ENCODE results near the gene LRRC3B. TPM values are rescaled to one million over a fixed set of nuclear protein-coding genes. Genes with fewer than 3 reads are reported as not detected.
A peak's percentile ranks its signal among the peaks of the same experiment; 100 is the strongest.

Gene LRRC3B
- total RNA-seq, 1 donor from 2014 or later: 39.9 TPM

DNA sequence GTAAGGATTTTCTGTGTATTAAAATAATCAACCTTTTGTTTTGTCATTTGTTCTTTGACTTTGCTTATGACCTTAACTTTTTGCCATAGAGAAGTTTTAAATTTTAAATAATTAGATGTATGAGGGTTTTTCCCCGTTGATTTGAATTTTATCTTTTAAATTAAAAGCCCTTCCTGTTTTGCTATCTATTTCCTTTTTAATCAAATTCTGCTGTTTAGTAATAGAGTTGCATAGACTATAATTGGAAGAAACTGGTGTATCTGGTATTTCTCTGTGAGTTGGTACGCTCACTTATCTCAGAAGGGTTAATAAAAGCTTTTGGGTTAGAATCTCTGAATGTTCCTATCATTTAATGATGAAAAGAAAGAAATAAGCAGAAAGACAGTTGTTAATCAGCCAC lies 82.2 kb downstream of the LRRC3B start:
- DNase-seq (ENCODE audit: low spot score in 2 of 2) (no peak), FAIRE-seq (no peak)

DNA sequence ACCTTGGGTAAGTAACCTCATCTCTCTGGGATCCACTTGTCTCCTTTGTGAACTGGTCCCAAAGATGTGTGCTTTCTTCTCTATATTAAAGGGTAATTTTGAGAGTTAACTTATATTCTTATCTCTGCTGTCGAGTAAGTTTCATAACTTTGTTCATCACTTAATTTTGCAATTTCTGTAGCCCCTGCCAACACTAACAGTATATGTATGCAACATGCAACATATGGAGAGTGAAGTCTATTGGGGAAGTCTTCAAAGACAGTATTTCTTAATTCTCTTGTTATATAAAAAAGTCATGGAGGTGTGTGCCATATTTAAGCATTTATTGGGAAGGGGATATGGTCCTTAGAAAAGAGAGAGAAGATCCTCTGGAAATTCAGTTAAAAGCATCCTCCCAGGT lies 85.9 kb downstream of the LRRC3B start:
- FAIRE-seq (no peak), DNase-seq (ENCODE audit: low spot score in 2 of 2) (no peak)

DNA sequence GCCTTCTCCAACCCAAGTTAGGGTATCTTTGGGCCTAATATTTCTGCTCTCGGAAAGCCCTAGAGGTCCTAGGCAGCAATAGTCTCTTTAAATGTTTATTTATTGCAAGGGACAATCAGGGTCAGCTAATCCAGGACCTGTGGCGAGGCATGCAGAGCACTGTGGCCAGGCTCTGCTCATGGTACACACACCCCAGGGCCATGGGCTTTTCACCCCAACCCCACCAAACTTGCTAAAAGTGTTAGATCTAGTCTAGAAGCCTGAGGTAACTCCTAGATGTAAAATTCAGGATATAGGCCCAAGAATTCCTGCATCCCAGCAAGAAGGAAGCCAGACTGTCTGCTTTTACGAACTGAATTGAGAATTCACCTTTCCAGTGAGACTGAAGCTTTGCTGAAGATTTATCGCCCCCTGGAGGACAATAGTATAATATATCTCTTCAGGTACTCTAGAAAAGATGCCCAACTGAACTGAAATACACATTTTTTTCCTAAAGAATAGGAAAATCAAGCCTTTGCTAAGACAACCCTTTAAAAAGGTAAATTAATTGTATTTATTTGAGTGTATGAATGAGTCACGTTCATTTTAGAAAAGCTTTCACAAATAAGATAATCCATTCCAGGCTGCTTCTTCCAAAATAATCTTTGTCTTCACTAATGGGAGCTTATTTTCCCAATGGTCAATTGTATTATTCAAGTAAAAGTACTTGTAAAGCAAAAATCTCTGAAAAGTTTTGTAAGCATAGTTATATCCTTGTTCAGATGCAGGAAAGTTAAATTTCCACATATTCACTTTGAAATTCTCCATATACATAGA lies 89.8 kb downstream of the LRRC3B start:
- peak in 1 of 2 donors; percentile 33 for DNase-seq (ENCODE audit: low spot score in 2 of 2)

DNA sequence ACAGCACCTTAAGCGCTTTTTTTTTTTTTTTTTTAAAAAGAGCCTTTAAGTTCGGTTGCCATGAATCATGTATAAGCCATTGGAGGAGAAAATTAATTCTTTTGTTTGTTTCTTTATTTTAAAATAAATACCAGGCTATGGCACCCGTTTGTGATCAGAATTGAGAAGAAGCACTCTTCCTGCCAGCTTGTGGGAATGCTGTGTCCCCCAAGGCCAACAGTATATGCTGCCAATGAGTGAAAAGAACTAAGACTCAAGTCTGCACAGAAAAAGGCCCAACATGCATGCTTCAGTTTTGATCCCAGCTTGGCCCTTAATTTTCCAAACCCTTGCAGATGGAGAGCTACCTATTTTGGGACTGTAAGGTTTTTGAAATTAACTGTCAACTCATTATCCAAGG lies 90.5 kb downstream of the LRRC3B start:
- DNase-seq (ENCODE audit: low spot score in 2 of 2) (no peak), FAIRE-seq (no peak)

More for the DNA sequence above, 89.8 kb downstream of the LRRC3B start:
- no peak for FAIRE-seq

DNA sequence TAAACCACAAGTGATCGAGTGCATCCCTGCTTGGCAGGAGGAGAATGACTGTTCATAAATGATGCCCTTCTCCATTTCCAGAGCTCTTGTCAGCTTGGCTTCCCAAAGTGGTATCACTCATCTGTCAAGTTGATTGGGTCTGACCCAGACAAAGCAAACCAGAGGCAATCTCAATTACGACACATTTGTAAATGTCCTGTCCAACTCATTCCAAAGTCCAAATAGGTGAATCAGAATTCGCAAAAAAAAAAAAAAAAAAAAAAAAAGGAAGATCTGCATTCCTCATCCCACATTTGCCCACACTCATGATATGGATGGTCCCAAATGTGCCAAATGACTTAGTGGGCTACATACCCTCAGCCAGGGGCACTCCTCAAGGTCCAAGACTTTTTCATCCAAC lies 91.9 kb downstream of the LRRC3B start:
- DNase-seq (ENCODE audit: low spot score in 2 of 2): no peak
- FAIRE-seq: no peak

DNA sequence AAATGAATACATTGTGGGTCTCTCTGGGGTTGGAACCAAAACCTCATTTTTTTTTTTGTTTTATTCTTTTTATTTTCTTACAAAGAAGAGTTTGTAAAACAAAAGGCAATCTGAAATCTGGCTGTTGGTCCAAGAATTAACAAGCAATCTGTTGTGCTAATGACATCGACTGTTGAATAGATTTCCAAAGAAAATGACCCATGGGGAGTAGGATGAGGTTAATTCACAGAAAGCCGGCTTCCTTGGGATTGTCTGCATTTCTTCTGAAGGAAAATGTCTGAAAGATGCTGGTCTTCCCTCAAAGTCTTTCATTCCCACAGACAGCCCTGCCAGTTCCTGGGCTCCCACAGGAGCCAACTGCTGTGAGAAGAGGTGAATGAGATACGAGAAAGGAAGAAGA lies 92.9 kb downstream of the LRRC3B start:
- FAIRE-seq (no peak), DNase-seq (ENCODE audit: low spot score in 2 of 2) (no peak)

DNA sequence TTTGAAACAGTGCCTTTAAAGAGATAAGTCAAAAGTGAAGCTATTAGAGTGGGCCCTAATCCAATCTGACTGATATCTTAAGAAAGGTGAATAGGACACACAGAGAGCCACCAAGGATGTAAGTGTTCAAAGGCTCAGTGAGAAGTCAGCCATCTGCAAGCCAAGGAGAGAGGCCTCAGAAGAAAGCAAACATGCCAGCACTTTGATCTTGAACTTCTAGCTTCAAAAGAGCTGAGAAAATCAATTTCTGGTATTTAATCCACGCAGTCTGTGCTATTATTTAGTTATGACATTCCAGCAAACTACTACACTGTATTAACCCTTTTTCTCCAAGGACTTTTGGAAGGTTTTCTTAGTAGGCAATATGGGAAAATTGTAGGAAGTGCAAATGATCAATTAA lies 95.7 kb downstream of the LRRC3B start:
- no peak for FAIRE-seq
- DNase-seq (ENCODE audit: low spot score in 2 of 2): no peak

DNA sequence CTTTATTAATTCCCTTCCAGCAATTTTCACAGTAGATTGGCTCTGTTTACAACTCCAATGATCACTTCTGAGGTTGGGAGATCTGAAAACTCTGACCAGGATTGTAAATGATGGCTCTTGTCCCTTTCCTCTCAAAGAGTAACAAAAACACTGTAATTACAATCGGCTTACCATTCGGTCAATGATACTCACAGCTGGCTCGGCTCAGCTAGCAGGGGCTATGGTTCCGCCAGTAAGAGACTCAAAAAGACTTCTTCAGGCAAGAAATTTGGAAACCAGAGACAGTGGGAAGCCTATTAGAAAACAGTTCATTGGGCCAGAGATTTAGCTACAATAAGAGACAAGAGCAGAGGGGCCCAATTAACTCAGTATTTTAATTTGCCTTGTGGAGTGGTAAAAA lies 96.6 kb downstream of the LRRC3B start:
- FAIRE-seq (no peak), DNase-seq (ENCODE audit: low spot score in 2 of 2) (no peak)

DNA sequence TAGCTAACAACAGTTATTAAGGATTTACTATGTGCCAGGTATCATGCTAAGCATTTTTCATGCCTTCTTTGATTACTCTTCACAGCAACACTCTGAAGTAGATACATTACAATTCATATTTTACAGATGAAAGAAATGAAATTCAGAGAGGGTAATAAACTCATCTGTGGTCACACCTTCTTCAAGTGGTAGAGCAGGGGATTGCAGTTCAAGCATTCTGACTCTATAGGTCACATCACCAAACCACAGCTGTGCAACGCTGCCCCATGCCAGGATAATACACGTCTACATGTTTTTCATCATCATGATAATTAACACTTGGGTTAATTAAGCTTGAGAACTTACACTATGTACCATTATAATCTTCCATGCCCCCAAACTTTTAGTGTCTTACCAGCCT lies 98.5 kb downstream of the LRRC3B start:
- FAIRE-seq (no peak), DNase-seq (ENCODE audit: low spot score in 2 of 2) (no peak)

DNA sequence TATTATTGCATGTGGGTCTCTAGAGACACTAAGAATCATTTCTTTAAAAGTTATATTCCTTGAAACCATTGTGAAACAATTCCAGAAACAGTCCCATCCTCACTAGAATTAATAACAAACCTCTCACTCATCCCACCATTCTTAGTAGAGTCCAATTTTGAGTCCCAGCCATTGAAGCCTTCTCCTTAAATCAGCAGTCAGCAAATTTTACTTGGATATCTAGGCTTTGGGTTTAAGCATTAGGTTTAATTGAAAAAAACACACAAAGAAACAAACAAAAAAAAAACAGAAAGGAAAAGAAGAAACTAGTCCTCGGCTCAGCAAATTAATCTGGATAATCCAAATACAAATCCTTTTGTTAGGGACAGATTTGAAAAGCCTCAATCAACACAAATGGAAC lies 109.3 kb downstream of the LRRC3B start:
- DNase-seq (ENCODE audit: low spot score in 2 of 2): no peak
- FAIRE-seq: no peak

DNA sequence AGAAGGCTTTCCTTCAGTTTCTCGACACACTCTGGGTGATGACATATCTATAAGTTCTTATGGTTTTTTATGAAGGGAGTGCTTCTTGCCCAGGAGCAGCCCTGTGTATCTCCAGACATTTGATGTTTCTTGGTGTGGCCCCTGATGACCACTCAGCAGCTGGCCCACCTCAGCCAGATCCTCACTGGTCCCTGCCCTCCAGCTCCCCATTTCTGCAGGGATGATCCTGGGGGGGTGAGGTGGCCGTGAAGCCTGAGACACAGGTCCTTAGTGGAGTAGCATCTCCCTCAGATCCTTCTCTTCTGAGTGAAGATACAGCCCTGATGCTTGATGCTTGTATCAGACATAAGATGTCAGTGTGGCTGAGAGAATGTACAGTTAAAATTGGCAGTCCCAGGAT lies 127.7 kb downstream of the LRRC3B start:
- no peak for DNase-seq (ENCODE audit: low spot score in 2 of 2)

DNA sequence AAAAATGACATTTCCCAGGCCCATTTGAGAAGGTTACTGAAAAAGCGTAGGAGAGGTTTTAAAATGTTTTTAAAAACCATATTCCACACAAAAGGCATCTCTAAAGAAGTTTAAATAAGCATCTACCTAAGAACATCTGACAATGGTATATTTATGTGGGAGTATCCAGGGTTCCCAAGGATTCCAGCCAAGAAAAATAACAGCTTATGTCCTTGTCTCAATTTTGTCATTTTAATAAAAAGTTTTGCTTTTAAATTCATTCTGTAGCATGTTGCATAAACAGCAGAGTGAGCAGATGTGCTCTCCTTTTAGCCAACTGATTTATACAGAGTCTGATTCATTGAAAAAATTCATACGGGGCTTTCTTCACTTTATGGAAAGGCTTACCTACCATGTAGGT lies 129.9 kb downstream of the LRRC3B start:
- DNase-seq (ENCODE audit: low spot score in 2 of 2): no peak
- FAIRE-seq: no peak

More for the DNA sequence above, 127.7 kb downstream of the LRRC3B start:
- no peak for FAIRE-seq

DNA sequence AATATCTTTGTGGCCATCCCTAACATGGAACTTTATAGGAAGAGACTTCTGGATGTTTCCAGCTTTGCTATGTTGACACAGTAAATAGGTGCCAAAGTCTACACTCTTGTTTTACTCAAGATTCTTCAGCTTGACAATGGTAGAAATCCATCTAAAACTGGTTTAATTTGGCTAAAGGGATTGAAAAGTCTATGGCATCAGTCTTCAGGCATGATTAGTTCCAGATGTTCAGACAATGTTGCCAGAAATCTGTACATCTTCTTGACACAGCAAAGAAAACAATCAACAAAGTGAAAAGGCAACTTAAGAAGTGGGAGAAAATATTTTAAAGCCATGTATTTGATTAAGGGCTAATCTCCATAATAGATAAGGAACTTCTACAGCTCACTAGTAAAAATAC lies 130.5 kb downstream of the LRRC3B start:
- no peak for DNase-seq (ENCODE audit: low spot score in 2 of 2)
- FAIRE-seq: no peak

DNA sequence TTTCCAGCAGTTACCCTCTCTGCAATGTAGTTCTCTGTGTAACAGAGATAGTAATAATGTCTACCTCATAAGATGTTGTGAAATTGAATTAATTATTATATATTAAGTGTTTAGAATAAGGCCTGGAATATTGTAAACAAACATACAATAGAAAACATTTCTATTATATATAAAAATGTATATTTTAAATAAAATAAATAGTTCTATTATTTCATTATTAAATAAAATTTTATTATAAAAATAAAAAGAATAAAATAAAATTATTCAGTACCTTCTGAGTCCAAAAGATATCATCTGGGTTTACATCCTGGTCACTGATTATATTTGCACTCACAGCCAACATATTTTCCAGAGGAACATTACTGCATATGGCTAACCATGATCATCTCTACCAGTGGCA lies 135.4 kb downstream of the LRRC3B start:
- FAIRE-seq: peak; percentile 88

More for the DNA sequence above, 135.4 kb downstream of the LRRC3B start:
- no peak for DNase-seq (ENCODE audit: low spot score in 2 of 2)
